Measurements from ENCODE around the gene FYCO1. TPM values are rescaled to one million over a fixed set of nuclear protein-coding genes. Genes with fewer than 3 reads are reported as not detected.

FYCO1 gene
- total and polyA plus RNA-seq, 9 of the 15 experiments (the other 6 are each of a cell fraction or from before 2014, with no cell fraction given) = 2.1 to 13.8 (median 7.4) TPM

GRCh38 chr3:45938864-45939263 lies 56.8 kb downstream of the FYCO1 start (continued):
- TF ChIP-seq, protein P1, sequence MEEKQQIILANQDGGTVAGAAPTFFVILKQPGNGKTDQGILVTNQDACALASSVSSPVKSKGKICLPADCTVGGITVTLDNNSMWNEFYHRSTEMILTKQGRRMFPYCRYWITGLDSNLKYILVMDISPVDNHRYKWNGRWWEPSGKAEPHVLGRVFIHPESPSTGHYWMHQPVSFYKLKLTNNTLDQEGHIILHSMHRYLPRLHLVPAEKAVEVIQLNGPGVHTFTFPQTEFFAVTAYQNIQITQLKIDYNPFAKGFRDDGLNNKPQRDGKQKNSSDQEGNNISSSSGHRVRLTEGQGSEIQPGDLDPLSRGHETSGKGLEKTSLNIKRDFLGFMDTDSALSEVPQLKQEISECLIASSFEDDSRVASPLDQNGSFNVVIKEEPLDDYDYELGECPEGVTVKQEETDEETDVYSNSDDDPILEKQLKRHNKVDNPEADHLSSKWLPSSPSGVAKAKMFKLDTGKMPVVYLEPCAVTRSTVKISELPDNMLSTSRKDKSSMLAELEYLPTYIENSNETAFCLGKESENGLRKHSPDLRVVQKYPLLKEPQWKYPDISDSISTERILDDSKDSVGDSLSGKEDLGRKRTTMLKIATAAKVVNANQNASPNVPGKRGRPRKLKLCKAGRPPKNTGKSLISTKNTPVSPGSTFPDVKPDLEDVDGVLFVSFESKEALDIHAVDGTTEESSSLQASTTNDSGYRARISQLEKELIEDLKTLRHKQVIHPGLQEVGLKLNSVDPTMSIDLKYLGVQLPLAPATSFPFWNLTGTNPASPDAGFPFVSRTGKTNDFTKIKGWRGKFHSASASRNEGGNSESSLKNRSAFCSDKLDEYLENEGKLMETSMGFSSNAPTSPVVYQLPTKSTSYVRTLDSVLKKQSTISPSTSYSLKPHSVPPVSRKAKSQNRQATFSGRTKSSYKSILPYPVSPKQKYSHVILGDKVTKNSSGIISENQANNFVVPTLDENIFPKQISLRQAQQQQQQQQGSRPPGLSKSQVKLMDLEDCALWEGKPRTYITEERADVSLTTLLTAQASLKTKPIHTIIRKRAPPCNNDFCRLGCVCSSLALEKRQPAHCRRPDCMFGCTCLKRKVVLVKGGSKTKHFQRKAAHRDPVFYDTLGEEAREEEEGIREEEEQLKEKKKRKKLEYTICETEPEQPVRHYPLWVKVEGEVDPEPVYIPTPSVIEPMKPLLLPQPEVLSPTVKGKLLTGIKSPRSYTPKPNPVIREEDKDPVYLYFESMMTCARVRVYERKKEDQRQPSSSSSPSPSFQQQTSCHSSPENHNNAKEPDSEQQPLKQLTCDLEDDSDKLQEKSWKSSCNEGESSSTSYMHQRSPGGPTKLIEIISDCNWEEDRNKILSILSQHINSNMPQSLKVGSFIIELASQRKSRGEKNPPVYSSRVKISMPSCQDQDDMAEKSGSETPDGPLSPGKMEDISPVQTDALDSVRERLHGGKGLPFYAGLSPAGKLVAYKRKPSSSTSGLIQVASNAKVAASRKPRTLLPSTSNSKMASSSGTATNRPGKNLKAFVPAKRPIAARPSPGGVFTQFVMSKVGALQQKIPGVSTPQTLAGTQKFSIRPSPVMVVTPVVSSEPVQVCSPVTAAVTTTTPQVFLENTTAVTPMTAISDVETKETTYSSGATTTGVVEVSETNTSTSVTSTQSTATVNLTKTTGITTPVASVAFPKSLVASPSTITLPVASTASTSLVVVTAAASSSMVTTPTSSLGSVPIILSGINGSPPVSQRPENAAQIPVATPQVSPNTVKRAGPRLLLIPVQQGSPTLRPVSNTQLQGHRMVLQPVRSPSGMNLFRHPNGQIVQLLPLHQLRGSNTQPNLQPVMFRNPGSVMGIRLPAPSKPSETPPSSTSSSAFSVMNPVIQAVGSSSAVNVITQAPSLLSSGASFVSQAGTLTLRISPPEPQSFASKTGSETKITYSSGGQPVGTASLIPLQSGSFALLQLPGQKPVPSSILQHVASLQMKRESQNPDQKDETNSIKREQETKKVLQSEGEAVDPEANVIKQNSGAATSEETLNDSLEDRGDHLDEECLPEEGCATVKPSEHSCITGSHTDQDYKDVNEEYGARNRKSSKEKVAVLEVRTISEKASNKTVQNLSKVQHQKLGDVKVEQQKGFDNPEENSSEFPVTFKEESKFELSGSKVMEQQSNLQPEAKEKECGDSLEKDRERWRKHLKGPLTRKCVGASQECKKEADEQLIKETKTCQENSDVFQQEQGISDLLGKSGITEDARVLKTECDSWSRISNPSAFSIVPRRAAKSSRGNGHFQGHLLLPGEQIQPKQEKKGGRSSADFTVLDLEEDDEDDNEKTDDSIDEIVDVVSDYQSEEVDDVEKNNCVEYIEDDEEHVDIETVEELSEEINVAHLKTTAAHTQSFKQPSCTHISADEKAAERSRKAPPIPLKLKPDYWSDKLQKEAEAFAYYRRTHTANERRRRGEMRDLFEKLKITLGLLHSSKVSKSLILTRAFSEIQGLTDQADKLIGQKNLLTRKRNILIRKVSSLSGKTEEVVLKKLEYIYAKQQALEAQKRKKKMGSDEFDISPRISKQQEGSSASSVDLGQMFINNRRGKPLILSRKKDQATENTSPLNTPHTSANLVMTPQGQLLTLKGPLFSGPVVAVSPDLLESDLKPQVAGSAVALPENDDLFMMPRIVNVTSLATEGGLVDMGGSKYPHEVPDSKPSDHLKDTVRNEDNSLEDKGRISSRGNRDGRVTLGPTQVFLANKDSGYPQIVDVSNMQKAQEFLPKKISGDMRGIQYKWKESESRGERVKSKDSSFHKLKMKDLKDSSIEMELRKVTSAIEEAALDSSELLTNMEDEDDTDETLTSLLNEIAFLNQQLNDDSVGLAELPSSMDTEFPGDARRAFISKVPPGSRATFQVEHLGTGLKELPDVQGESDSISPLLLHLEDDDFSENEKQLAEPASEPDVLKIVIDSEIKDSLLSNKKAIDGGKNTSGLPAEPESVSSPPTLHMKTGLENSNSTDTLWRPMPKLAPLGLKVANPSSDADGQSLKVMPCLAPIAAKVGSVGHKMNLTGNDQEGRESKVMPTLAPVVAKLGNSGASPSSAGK (IDR thresholded peaks at IDR 0.05) = no peak
- TF ChIP-seq ZNF3 (CRISPR knock-in tag; IDR thresholded peaks at IDR 0.05) (no peak), CREM (IDR thresholded peaks at IDR 0.05; ENCODE audit: low read depth) (peak; percentile 34; the same call in 1 of the 2 replicates), PML (IDR thresholded peaks at IDR 0.05; ENCODE audit: low read length) (no peak), CSDE1 (IDR thresholded peaks at IDR 0.05) (0 out of 4 replicates have a peak, but pooled peaks of 1 of the 2 experiments have one; percentile 22), KAT2B (IDR thresholded peaks at IDR 0.05; ENCODE audit: low read depth, low read length) (no peak), SREBF2 (CRISPR knock-in tag; IDR thresholded peaks at IDR 0.05) (no peak)
- TF ChIP-seq, protein P2, sequence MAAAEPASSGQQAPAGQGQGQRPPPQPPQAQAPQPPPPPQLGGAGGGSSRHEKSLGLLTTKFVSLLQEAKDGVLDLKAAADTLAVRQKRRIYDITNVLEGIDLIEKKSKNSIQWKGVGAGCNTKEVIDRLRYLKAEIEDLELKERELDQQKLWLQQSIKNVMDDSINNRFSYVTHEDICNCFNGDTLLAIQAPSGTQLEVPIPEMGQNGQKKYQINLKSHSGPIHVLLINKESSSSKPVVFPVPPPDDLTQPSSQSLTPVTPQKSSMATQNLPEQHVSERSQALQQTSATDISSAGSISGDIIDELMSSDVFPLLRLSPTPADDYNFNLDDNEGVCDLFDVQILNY (CRISPR knock-in tag; IDR thresholded peaks at IDR 0.05) = no peak
- TF ChIP-seq, protein P3, sequence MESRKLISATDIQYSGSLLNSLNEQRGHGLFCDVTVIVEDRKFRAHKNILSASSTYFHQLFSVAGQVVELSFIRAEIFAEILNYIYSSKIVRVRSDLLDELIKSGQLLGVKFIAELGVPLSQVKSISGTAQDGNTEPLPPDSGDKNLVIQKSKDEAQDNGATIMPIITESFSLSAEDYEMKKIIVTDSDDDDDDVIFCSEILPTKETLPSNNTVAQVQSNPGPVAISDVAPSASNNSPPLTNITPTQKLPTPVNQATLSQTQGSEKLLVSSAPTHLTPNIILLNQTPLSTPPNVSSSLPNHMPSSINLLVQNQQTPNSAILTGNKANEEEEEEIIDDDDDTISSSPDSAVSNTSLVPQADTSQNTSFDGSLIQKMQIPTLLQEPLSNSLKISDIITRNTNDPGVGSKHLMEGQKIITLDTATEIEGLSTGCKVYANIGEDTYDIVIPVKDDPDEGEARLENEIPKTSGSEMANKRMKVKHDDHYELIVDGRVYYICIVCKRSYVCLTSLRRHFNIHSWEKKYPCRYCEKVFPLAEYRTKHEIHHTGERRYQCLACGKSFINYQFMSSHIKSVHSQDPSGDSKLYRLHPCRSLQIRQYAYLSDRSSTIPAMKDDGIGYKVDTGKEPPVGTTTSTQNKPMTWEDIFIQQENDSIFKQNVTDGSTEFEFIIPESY (CRISPR knock-in tag; IDR thresholded peaks at IDR 0.05) = no peak

All from K562 (cell line).